ENCODE measurements around the gene HERPUD1. TPM values are rescaled to one million over a fixed set of nuclear protein-coding genes. Genes with fewer than 3 reads are reported as not detected.
A peak's percentile ranks its signal among the peaks of the same experiment; 100 is the strongest.

HERPUD1 gene
- total RNA-seq (2014; rRNA removed; shearing (Covaris generic)) (121 and 140 TPM in 2 replicates), total RNA-seq (2022) (294 and 342 TPM in 2 replicates), Bru-seq, nascent RNA (percentile 99 among the genes with signal in this experiment), BruChase-seq, experiment 1, labeled RNA remaining after a 6-hour chase (percentile 96 among the genes with signal in this experiment), BruChase-seq, experiment 2, labeled RNA remaining after a 2-hour chase (percentile 97 among the genes with signal in this experiment)
- long read RNA-seq, transcript HERPUD1-215 (3 exons, 571 nt) = minor isoform, 6 of 791 reads
- long read RNA-seq, transcript HERPUD1-204 (8 exons, 2,946 nt) = major isoform, 662 of 791 reads
- long read RNA-seq, transcript HERPUD1-201 (8 exons, 1,862 nt) = minor isoform, 46 of 791 reads
- long read RNA-seq, transcript HERPUD1-203 (7 exons, 1,782 nt) = minor isoform, 7 of 791 reads
- long read RNA-seq, partial matches to known transcripts = 19 of 791 reads
- long read RNA-seq, other reads (novel, unspliced or antisense) = 47 of 791 reads

- Histone ChIP-seq H3K9me3 (ENCODE audit: low read length) (no peaks in the 10 kb centered on the region), H4K20me1 (ENCODE audit: insufficient read depth, low read length) (peaks cover 39% of the 10 kb centered on the region), H3K27ac (ENCODE audit: low read depth, low read length, poor library complexity, severe bottlenecking) (peak within 1 kb of the TSS; percentile 94), H2AFZ (ENCODE audit: low read length) (peak within 1 kb of the TSS; percentile 58; the same call in 1 of the 2 replicates), H3K79me2 (ENCODE audit: insufficient read depth, low read depth, low read length) (peaks cover 52% of the 10 kb centered on the region), H3K36me3 (ENCODE audit: insufficient read depth, low read length) (peaks cover 51% of the 10 kb centered on the region), H3K4me3 (ENCODE audit: low read depth, low read length, poor library complexity, severe bottlenecking) (peak within 1 kb of the TSS; percentile 95), H3K4me2 (ENCODE audit: low read length) (peak within 1 kb of the TSS; percentile 82), H3K4me1 (ENCODE audit: insufficient read depth, low read length, poor library complexity, severe bottlenecking) (peaks cover 66% of the 10 kb centered on the region), H3K9me2 (ENCODE audit: insufficient read depth, low read length) (no peaks in the 10 kb centered on the region)
- DNase-seq (ENCODE audit: low spot score) = peak; percentile 99
- intact Hi-C loops (cut with micrococcal nuclease; ENCODE audit: unreplicated experiment) = loop anchor here (1.0 kb wide), 4 partner anchors 15 to 109 kb away; no protein-coding TSS in a partner anchor
- POLR2A ChIA-PET = interaction anchor here (0.5 to 9.8 kb wide), 9 partner anchors 9 to 203 kb away, joined by 3 to 256 read pairs (median 5); no protein-coding TSS in a partner anchor
- BruUV-seq (replicated peaks) = no TSS peak
- TF ChIP-seq CTCF (conservative IDR thresholded peaks at IDR 0.05; ENCODE audit: low read length) (no peak; the same call in 1 of the 2 replicates), EZH2phosphoT487 (IDR thresholded peaks at IDR 0.05; ENCODE audit: borderline replicate concordance, low read depth, low read length) (no peak)
- CTCF ChIA-PET (ENCODE audit: unreplicated experiment) = interaction anchor here (1.1 to 2.9 kb wide), 5 partner anchors 12 to 64 kb away, joined by 3 to 14 read pairs (median 6); no protein-coding TSS in a partner anchor
Observed at GRCh38 chr16:56931892-56932720, at the start of gene HERPUD1. Gene HERPUD1, plus strand, starts transcription at chr16:56932142. Its CDS starts 103 bp downstream, at chr16:56932245.

GRCh38 chr16:56883586-56883985 is 48.4 kb upstream of the HERPUD1 start:
- Histone ChIP-seq H3K79me2 (ENCODE audit: insufficient read depth, low read depth, low read length) (no peaks in the 10 kb centered on the region), H4K20me1 (ENCODE audit: insufficient read depth, low read length) (no peaks in the 10 kb centered on the region), H3K27ac (ENCODE audit: low read depth, low read length, poor library complexity, severe bottlenecking) (no peak overlapping the region), H3K4me3 (ENCODE audit: low read depth, low read length, poor library complexity, severe bottlenecking) (no peak overlapping the region), H3K9me3 (ENCODE audit: low read length) (no peaks in the 10 kb centered on the region), H3K4me1 (ENCODE audit: insufficient read depth, low read length, poor library complexity, severe bottlenecking) (peaks cover 9% of the 10 kb centered on the region), H3K36me3 (ENCODE audit: insufficient read depth, low read length) (no peaks in the 10 kb centered on the region), H2AFZ (ENCODE audit: low read length) (no peak overlapping the region), H3K4me2 (ENCODE audit: low read length) (no peak overlapping the region), H3K9me2 (ENCODE audit: insufficient read depth, low read length) (no peaks in the 10 kb centered on the region)
- DNase-seq (ENCODE audit: low spot score) = no peak
- ChIA-PET POLR2A (no interaction called here), CTCF (ENCODE audit: unreplicated experiment) (interaction anchor here (1.6 kb wide), 1 partner anchor 16 kb away, joined by 4 read pairs; no protein-coding TSS in a partner anchor)
- intact Hi-C loops (cut with micrococcal nuclease; ENCODE audit: unreplicated experiment) = no loop called here
- TF ChIP-seq CTCF (conservative IDR thresholded peaks at IDR 0.05; ENCODE audit: low read length) (no peak), EZH2phosphoT487 (IDR thresholded peaks at IDR 0.05; ENCODE audit: borderline replicate concordance, low read depth, low read length) (no peak)
- BruUV-seq (replicated peaks) = no TSS peak
